Upper lobe of left lung (tissue), 6 donors: Measurements from ENCODE around the gene FCMR. TPM values are rescaled to one million over a fixed set of nuclear protein-coding genes. Genes with fewer than 3 reads are reported as not detected.
A peak's percentile ranks its signal among the peaks of the same experiment; 100 is the strongest.

Experiments
- ATAC-seq, 2 donors: fragments of 200-7000 bp; cut with Tn5 transposase; one replicate each; pipeline ENCODE4 v1.9.1; 2022; ENCODE audit warnings: mild to moderate bottlenecking in 2 of 2, moderate library complexity in 2 of 2; ENCODE audit not compliant: low FRiP score in 2 of 2
- DNase-seq, 2 donors: peaks; one replicate each; pipeline ENCODE4 v3.0.0-alpha.2; 2019 to 2020
- H3K27ac ChIP-seq, 4 donors: fragments of 200-600 bp; sonication (generic); one replicate each; pipeline ENCODE4 v1.5.1; 2016 to 2019
- H3K27me3 ChIP-seq, 4 donors: fragments of 200-600 bp; sonication (generic); one replicate each; pipeline ENCODE4 v1.5.1; 2017 to 2019
- H3K36me3 ChIP-seq, 4 donors: fragments of 200-600 bp; sonication (generic); one replicate each; pipeline ENCODE4 v1.5.1; 2016 to 2019
- H3K4me1 ChIP-seq, 4 donors: fragments of 200-600 bp; sonication (generic); one replicate each; pipeline ENCODE4 v1.5.1; 2018 to 2019
- H3K4me3 ChIP-seq, 4 donors: fragments of 200-600 bp; sonication (generic); one replicate each; pipeline ENCODE4 v1.5.1; 2017 to 2019; ENCODE audit warnings: mild to moderate bottlenecking in 2 of 4, moderate library complexity in 1 of 4
- H3K9me3 ChIP-seq, 4 donors: fragments of 200-600 bp; sonication (generic); one replicate each; pipeline ENCODE4 v1.5.1; 2018 to 2019
- EP300 ChIP-seq, 4 donors: sonication (generic); formaldehyde crosslinking; IDR thresholded peaks; one replicate each; pipeline ENCODE4 v1.5.1; 2017; ENCODE audit warnings: antibody characterized with exemption in 4 of 4, control low read depth in 2 of 4
- POLR2A ChIP-seq, 4 donors: fragments of 450-650 bp; IDR thresholded peaks; one replicate each; pipeline ENCODE4 v1.5.1; 2016 to 2017; ENCODE audit warnings: antibody characterized with exemption in 4 of 4, mild to moderate bottlenecking in 2 of 4
- POLR2AphosphoS5 ChIP-seq, 2 donors: sonication (generic); formaldehyde crosslinking; IDR thresholded peaks; one replicate each; pipeline ENCODE4 v1.5.1; 2017; ENCODE audit warnings: antibody characterized with exemption in 2 of 2
- WGBS, 2 donors: methylation state at CpG; one replicate each; pipeline ENCODE4 v1.1.5; 2017 to 2018; 5-methylcytosine and 5-hydroxymethylcytosine counted together
- total RNA-seq, 6 donors: library from RNA; depleted of rRNA in 4 of 6; stranded (reverse); fragments of >200 nt in 4 of 6; gene quantifications; one replicate each; pipeline versions ENCODE4 v1.1.0 to v1.2.1, GENCODE V29; 2016 to 2021
- TF ChIP-seq, protein P1 (sequence below), 6 experiments: fragments of 450-650 bp in 4 of 6; fragments of 200-600 bp in 2 of 6; sonication (generic) in 2 of 6; IDR thresholded peaks; one replicate each; pipeline ENCODE4 v1.5.1; 2016 to 2019; ENCODE audit warnings: antibody characterized with exemption in 6 of 6
- donor health status: DM: no; HTN: no; CAD: no; lungs with moderate emphysema.
- donor health status: DM: no; HTN: yes; CAD: no; lungs with severe emphysema.

The FCMR gene
- total RNA-seq, 6 donors from 2014 or later, result 4.3 to 13.6 (median 7.2) TPM

DNA sequence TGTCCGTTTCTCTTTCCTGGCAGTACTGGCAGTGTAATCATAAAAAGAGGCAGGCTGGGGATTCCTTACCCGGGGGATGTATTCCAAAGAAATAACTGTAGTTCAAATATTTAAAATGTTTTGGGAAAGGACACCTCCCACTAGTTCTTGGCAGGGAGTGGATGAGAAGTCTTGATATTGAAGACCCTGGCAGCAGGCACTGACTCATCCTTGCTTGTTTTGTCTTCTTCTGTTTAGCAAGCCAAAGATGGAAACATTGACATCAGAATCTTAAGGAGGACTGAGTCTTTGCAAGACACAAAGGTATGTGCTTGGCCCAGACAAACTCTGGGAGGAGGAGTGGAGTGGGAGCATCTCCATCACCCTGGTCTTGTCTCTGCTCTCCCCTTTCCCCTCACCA lies 55.7 kb downstream of the FCMR start:
- ATAC-seq (peak in 1 of 2 donors; percentile 59), DNase-seq (no peak)
- Histone ChIP-seq H3K4me3 (no peak overlapping the region), H3K4me1 (peaks cover 0 to 9% (median 2%) of the 10 kb centered on the region in 4 donors), H3K27ac (no peak overlapping the region), H3K27me3 (no peaks in the 10 kb centered on the region), H3K36me3 (no peaks in the 10 kb centered on the region), H3K9me3 (no peaks in the 10 kb centered on the region)
- WGBS, 2 donors, result 64 to 68% methylated on average over 2 of the region's 2 CpGs
- no peak for TF ChIP-seq POLR2A (IDR thresholded peaks at IDR 0.05)

DNA sequence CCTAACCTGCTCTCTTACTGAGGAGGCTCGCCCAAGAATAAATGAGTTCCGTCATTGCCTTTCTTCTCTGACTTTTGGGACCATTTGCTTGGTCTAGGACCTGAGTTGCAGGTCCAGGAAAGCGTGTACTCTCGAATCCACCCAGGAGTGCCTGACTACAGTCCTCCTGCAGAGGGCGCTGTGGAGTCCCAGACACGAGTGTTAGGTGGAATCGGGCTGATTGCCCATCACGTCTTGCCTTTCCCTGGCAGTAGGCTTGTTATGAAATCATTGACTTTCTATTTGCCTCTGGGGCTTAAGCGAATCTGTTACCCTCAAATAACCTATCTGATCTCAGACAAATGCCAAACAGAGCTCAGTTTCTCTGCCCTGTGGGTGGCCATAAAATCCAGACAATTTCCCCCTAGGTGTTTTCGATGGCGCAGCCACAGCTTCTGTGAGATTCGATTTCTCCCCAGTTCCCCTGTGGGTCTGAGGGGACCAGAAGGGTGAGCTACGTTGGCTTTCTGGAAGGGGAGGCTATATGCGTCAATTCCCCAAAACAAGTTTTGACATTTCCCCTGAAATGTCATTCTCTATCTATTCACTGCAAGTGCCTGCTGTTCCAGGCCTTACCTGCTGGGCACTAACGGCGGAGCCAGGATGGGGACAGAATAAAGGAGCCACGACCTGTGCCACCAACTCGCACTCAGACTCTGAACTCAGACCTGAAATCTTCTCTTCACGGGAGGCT lies 56.6 kb downstream of the FCMR start, which contains the start of gene IL20:
Gene IL20 (plus strand): TSS at position 685 of the 733 bp plus-strand sequence. CDS start 230 bp downstream, outside the sequence.
- no peaks in the 10 kb centered on the region for H3K36me3 ChIP-seq
- TF ChIP-seq POLR2A (IDR thresholded peaks at IDR 0.05), result no peak
- TF ChIP-seq POLR2AphosphoS5 (IDR thresholded peaks at IDR 0.05), result no peak
- TF ChIP-seq, protein P1, sequence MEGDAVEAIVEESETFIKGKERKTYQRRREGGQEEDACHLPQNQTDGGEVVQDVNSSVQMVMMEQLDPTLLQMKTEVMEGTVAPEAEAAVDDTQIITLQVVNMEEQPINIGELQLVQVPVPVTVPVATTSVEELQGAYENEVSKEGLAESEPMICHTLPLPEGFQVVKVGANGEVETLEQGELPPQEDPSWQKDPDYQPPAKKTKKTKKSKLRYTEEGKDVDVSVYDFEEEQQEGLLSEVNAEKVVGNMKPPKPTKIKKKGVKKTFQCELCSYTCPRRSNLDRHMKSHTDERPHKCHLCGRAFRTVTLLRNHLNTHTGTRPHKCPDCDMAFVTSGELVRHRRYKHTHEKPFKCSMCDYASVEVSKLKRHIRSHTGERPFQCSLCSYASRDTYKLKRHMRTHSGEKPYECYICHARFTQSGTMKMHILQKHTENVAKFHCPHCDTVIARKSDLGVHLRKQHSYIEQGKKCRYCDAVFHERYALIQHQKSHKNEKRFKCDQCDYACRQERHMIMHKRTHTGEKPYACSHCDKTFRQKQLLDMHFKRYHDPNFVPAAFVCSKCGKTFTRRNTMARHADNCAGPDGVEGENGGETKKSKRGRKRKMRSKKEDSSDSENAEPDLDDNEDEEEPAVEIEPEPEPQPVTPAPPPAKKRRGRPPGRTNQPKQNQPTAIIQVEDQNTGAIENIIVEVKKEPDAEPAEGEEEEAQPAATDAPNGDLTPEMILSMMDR (IDR thresholded peaks at IDR 0.05), result peak; percentile 73 to 89 (median 83)
- DNase-seq, result peak in 1 of 2 donors; percentile 95
- H3K27ac ChIP-seq, result no peak within 1 kb of the TSS
- H3K27me3 ChIP-seq, result no peaks in the 10 kb centered on the region
- WGBS, 2 donors, result 42 to 54% methylated on average over 14 to 19 of the region's 19 CpGs
- H3K4me1 ChIP-seq, result peaks cover 0 to 9% (median 2%) of the 10 kb centered on the region in 4 donors
- peak; percentile 88 for ATAC-seq
- H3K9me3 ChIP-seq, result no peaks in the 10 kb centered on the region
- H3K4me3 ChIP-seq, result no peak within 1 kb of the TSS

DNA sequence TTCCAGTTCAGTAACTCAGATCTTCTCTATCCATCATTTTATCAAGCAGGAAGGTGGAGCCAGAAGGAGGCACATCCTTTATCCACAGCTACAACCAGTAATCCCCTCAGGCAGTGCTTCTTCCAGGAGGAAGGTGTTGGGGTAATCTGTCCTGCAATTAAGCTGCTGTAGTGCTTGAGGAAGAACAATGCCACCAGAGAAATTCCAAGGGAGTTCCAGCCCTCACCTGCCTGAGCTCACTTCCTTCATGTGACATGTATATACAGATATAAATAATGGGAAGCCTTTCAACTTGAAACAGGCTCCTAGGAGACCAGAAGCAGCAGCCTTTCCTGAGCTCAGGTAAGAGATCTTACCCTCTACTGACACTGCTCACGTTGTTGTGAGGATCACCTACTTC lies 58.5 kb downstream of the FCMR start:
- ATAC-seq, result no peak
- DNase-seq, result no peak
- no peaks in the 10 kb centered on the region for H3K27me3 ChIP-seq
- TF ChIP-seq POLR2AphosphoS5 (IDR thresholded peaks at IDR 0.05) (no peak), POLR2A (IDR thresholded peaks at IDR 0.05) (no peak), EP300 (IDR thresholded peaks at IDR 0.05) (no peak)
- TF ChIP-seq, protein P1 (IDR thresholded peaks at IDR 0.05), result no peak
- H3K36me3 ChIP-seq, result no peaks in the 10 kb centered on the region
- no peak overlapping the region for H3K4me3 ChIP-seq
- no peak overlapping the region for H3K27ac ChIP-seq
- WGBS, 2 donors, result 48 to 73% methylated on average over 1 of the region's 1 CpG
- peaks cover 0 to 9% (median 3%) of the 10 kb centered on the region in 4 donors for H3K4me1 ChIP-seq
- no peaks in the 10 kb centered on the region for H3K9me3 ChIP-seq

DNA sequence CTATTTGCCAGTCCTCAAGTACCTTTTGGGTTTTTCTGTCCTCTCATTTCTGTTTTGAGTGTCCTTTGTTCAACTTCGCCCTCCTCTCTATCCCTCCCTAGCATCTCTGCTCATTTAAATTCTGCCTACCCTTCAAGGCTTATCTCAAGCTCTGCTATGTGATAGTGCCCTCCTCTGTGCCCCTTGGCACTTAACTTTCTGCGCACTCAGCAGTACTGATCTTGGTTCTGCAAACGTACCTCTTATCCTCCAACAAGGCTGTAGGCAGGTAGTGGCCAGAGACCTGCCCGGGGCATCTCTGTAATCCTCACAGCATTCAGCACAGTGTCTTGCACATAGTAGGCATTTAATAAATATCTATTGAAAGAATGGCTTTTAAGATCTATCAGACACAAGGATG lies 61.6 kb downstream of the FCMR start:
- WGBS, 2 donors, result 89 to 92% methylated on average over 4 of the region's 4 CpGs
- no peak for ATAC-seq
- Histone ChIP-seq H3K36me3 (no peaks in the 10 kb centered on the region), H3K27ac (no peak overlapping the region), H3K4me1 (peaks cover 0 to 16% (median 2%) of the 10 kb centered on the region in 4 donors), H3K4me3 (no peak overlapping the region), H3K27me3 (no peaks in the 10 kb centered on the region), H3K9me3 (no peaks in the 10 kb centered on the region)
- TF ChIP-seq POLR2A (IDR thresholded peaks at IDR 0.05), result no peak
- TF ChIP-seq, protein P1 (IDR thresholded peaks at IDR 0.05), result no peak
- TF ChIP-seq POLR2AphosphoS5 (IDR thresholded peaks at IDR 0.05), result no peak
- TF ChIP-seq EP300 (IDR thresholded peaks at IDR 0.05), result no peak
- no peak for DNase-seq

DNA sequence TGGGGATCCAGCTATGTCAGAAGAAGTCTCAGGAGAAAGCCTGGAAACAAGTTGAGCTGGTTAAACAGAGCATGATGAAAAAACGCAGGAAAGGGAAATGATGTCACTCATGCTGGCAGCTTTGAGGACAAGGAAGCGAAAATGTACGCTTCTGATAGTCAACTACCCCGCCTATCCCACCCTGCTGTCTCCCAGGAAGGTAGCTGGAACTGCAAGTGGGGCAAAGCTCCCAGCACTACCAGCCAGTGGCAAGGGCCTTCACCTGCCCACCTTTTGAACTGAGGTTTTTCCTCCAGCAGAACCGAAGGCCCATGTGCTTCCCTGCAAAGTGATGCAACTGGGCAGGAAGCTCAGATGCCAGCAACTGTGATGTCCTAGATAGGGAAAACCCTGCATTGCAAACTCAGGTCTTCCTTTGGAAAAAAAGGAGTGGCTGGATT lies 62.6 kb downstream of the FCMR start:
- WGBS, 2 donors, result 45 to 51% methylated on average over 5 of the region's 5 CpGs
- no peaks in the 10 kb centered on the region for H3K9me3 ChIP-seq
- peaks cover 0 to 11% (median 1%) of the 10 kb centered on the region in 4 donors for H3K4me1 ChIP-seq
- no peak overlapping the region for H3K4me3 ChIP-seq
- no peaks in the 10 kb centered on the region for H3K36me3 ChIP-seq
- H3K27me3 ChIP-seq, result no peaks in the 10 kb centered on the region
- ATAC-seq (peak in 1 of 2 donors; percentile 64), DNase-seq (no peak)
- H3K27ac ChIP-seq, result no peak overlapping the region
- TF ChIP-seq POLR2AphosphoS5 (IDR thresholded peaks at IDR 0.05), result no peak
- no peak for TF ChIP-seq POLR2A (IDR thresholded peaks at IDR 0.05)
- TF ChIP-seq EP300 (IDR thresholded peaks at IDR 0.05), result no peak
- TF ChIP-seq, protein P1 (IDR thresholded peaks at IDR 0.05), result no peak
